ENCODE data around the gene NR5A2.

The NR5A2 gene

DNA sequence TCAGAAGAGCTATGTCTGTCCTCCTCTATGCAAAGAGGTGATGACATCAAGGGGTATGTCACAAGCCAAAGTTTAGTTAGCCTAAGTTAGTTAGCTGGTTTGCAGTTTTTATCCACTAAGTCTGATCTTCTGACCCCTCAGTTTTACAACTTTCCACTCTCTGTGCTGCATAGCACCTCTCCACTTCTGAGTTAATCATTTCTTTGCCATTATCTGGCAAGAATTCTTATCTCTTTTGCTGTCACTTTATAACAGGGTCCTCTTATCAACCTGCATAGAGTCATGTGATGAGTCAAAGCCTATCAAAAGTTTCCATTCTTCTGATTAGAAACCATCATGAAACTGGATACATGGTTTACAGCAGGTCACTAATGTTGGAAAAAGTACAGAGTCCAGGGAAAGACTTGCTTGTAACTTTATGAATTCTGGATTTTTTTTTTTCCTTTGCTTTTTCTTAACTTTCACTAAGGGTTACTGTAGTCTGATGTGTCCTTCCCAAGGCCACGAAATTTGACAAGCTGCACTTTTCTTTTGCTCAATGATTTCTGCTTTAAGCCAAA lies at the start of gene NR5A2:
Gene NR5A2 (plus strand): TSS at position 447 of the 560 bp plus-strand sequence. CDS start 138 bp downstream, outside the sequence.
- no peak for DNase-seq

DNA sequence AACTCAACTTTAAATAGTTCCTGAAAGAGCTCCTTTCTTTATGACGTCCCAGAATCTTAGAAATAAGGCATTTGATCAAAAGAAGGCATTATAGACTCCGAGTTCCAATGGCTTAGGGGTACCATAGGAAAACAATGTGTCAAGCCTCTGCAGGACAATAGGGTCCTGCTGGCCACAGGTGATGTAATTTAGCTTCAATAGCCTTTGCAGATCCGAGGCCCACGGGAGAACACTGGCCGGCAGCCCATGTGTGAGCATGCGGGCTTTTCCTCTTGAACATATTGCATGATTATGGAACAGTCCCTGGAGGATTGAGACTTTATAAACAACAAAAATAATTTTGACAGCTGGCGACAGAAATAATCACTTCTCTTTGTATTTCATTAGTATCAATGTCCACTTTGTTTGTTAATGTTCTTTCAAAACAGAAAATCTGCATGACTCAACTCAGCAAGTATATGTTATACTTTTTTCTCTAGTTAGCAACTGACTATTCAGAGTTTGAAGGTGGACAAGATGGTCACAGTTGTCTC lies 49.0 kb upstream of the NR5A2 start:
- no peak for DNase-seq

DNA sequence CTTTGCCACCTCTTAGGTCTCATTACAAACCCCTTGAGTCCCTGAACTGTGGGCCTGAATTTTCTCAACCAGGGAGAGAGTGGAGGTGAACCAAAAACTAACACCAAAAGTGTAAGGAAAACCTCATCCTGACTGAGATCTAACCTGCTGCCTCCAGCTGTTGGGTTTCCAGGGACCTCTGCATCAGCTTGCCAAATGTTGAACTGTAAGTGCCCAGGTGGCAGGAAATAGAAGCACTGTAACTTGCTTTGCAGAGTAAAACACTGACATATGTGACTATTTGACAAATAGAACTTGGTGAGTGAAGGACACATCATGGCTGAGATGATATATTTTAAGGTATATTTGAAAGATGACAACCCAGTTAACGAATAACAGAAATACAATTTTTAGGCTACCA lies 48.4 kb upstream of the NR5A2 start:
- DNase-seq: no peak

DNA sequence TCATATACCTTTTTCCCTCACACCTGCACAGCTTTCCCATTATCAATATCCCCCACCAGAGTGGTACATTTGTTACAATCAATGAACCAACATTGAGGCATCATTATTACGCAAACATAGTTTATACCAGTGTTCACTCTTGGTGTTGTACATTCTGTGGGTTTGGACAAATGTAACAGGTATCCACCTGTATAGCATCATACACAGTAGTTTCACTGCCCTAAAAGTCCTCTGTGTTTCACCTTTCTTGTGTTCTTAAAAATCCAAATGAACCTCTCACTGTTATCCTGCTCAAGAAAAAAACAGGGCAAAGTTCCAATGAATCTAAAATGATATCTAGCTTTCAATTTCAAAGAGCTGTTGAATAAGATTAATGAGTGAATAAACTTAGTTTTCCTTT lies 45.9 kb upstream of the NR5A2 start:
- no peak for DNase-seq

DNA sequence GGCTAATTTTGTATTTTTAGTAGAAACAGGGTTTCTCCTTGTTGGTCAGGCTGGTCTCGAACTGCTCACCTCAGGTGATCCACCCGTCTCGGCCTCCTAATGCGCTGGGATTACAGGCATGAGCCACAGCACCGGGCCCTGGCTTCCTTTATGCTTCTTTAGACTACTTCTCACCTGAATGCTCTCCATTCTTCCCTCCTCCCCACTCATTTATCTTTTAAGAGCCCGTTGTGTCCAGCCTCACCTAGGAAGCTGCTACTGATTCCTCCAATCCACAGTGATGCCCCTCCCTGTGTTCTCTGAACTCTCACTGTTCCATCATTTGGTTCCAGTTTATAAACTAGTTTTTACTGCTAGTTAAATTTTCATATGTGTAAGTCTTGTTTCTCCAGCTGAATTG lies 44.9 kb upstream of the NR5A2 start:
- DNase-seq: no peak

DNA sequence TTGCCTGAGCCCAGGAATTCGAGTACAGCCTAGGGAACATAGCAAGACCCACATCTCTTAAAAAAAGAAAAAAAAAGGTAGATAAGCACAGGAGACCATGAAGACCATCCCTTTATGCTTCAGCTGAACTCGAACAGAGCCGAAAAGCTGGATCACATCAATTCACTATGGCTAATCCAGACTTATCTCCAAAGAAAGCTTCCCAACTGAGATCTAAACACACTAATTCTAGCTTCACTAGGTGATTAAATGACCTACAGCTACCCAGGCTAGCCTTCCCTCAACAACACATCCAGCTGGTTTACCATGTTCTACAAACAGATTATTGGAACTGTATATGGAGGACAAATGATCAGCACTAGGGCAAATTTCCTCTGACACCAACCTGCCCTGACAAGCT lies 44.0 kb upstream of the NR5A2 start:
- no peak for DNase-seq

DNA sequence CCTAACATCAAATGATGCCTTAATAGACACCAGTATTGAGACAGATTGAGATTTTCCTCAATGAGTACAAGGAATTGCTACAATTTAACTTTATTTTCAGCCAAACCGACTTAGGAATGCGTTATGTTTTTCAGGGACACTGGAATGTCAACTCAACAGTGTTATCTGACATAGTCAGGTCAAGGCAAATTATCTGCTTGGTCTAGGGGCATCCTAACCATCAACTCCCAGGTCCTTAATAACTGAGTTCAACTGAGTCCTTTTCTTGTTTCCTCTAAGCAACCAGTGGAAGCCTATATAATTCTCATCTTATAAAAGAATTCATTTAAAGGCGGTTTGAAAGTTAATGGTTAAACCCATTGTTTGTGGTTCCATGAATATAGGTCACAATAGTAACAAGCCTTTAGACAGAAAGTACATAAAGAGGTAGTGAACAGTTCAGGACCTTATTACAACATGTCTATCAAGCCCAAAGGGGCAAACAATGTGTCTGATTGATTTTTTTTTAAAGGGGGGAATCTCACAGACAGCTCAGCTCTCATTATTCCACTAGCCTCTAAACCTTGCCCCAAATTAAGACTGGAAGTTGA lies 32.3 kb upstream of the NR5A2 start:
- DNase-seq: no peak

DNA sequence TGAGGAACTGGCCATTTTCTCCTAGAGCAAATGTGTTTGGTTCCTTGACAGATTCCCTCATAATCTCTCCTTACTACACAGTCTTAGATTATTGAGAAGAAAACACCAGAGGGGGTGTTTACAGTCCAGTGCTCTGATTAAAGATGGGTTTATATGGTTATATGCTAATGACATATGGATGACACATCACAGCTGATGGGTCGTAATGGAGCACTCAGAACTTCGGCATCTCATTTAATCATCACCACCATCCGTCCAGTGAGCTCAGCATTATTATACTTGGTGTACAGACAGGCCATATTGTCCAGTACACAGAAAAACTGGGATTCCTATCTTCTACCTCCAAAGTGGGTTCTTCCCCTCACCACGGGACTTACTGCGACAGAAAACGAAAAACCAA lies 22.3 kb upstream of the NR5A2 start:
- no peak for DNase-seq

DNA sequence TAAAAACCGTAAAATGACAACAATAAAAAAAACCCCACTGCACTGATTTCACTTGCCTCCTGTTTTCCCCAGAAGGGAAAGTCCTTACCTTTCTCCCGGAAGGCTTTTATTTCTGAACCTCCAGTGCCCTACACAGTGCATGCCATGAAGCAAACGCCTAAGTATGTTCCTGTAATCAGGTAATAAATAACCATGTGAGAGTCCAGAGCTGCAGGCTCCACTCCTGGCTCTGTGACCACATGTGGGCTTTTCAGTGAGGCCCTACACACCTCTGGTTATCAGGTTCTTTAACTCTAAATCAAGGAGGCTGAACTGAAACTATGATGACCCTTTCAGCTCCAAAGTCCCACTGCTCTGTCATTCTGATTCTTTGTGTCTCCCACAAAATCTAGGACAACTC lies 20.8 kb upstream of the NR5A2 start:
- no peak for DNase-seq

DNA sequence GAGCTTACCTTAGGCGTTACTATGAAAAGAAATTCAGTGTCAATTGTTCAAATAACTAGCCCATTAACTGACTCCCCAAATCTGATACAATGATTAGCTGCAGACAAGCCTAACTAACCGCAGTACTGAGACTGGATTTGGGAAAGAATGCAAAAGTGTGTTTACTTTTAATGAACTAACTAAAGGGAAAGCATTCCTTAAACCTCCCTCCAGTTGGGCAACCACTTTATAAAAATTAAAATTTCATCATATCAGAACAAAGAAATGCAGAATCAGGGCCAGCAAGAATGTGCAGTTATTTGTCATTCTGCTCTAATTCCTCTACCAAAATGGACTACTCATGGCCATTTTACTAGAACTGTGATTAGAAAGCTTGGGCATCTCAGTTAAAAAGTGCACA lies 11.7 kb upstream of the NR5A2 start:
- DNase-seq: no peak

DNA sequence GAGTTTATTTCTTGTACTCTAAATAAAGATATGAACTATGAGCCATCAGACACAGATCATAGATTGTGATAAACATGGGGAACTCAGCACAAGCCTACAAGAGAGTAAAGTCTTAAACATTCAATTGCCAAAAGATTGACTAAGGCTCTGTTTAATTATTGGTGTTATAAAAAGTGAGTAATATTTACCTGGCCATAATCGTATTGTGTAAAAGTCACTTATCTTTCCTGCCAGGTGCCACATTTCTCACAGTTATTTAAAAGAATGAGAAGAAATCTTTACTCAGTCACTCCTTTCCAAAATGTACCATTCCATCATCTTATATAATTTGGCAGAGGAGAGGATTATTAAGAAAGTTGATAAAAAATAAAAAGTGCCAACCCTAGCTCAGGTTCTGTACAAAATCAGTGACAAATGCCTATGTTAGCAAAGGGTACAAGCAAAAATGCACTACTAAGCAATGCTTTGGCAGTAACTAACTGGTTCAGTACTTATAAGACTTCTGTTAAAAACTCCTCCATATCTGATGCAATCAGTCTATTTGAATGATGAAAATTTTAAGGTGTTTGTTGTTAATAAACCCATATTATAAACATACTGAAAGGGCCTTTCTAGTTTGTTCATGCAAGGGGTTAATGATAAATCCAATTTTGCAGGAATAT lies 5.8 kb upstream of the NR5A2 start:
- no peak for DNase-seq

DNA sequence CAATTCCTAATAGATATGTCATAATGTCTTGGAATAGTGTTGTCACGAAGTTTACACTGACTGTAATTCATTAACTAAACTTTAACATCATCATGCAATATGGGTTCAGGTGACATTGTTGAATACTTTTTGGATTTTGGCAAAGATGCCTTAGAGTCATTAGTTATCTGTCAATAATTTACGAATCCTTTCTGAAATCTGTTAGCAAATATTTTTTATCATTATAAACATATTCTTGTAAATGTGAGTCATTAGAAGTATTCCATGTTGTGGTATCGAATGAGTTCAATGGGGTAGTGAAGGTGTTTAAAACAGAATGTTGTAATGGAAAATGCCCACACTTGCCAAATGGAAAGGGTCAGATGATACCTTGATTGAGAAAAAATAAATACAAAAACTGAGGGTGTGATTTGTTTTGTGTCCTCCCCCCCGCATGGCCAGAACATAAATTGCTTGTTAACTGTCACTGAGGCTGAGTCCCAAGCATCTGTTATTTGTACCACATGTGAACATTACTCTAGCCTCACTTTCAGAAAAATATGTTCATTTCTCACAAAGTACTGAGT lies 5.2 kb upstream of the NR5A2 start:
- no peak for DNase-seq

DNA sequence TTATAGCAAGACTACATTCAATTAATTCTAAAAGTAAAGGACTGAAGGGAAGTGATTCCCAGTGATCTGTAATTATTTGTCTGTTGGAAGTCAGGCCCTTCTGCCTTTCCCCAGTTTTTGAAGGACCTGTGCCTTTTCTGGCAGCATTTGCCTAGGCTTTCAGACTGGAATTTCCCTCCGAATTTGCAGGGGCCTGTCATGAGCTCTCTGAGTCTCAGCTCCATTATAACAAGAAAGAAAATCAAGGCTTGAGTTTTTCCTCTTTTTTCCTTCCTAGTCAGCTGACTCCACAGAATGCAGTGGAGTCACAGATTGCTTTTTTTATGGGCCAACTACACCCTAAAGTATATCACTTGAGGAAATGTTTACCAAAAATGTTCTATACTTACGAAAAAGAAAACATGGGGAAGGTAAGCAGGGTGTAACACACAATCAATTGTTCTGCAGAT lies 1.1 kb downstream of the NR5A2 start:
- DNase-seq: no peak

DNA sequence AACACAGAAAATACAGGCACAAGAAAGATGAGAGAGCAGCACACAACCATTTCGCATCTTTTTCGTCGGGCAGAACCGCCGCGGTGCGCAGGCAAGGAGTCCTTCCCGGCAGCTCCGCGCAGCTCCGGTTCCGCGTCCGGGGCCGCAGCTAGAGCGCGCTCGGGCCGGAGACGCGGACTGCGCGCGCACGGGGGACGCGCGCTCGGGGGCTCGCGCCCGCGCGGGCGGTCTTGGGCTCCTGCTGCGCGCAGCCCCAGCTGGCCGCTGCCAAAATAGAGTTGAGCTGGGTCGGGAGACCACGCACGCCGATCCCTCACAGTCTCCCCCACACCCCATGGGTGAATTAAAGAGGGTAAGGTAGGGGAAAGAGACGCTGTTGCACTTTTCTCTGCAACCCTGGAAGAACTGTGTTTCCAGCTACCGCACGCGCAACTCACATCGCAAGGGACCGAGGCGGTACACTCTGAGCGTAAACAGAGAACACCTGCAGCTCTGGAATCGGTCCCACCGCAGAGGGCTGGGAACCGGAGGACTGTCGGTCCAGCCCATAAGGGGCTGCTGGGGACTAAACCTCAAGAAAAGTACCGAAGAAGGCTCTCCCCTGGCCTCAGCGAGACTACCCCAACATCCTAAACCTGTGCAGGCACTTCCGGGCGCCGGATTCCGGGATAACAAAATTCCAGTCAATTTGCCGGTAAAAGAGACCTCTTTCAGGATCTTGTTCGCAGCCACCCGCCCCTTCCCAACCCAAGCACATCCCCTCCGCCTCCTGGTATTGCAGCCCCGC lies 1.7 kb downstream of the NR5A2 start:
- peak; percentile 79 for DNase-seq

DNA sequence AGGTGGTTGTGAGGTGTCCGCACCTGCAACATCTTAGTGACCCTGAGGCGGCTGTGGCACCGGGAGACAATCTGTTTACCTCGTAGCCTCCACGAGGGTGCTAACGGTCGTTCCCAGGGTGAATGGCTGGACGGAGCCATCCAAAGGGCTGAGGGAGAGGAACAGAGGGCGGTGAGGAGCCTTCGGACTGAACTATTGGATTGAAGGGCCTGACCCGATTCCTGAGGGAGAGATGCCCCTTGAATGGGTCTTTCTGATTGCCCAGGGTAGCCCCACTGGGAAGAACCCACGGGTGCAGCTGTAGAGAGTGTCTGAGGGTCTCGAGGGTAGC lies 2.3 kb downstream of the NR5A2 start:
- DNase-seq: no peak

DNA sequence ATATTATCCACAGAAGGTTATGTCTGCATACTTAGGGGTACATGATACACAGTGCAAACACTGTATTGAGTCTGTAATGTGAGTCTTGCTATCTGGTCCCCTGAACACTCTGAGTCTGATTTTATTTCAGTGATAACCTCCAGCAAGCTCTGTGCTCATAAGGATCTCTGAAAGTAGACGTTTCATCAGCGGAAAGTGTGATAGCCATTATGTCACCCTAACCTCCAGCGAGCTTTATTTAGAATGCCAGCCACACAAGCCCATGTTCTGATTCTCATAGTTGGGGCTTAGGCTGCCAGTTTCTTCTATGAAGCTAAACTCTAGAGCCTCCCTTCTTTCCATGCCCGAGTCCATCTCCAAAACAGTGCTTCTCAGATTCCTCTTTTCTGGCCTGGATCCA lies 3.3 kb downstream of the NR5A2 start:
- no peak for DNase-seq

DNA sequence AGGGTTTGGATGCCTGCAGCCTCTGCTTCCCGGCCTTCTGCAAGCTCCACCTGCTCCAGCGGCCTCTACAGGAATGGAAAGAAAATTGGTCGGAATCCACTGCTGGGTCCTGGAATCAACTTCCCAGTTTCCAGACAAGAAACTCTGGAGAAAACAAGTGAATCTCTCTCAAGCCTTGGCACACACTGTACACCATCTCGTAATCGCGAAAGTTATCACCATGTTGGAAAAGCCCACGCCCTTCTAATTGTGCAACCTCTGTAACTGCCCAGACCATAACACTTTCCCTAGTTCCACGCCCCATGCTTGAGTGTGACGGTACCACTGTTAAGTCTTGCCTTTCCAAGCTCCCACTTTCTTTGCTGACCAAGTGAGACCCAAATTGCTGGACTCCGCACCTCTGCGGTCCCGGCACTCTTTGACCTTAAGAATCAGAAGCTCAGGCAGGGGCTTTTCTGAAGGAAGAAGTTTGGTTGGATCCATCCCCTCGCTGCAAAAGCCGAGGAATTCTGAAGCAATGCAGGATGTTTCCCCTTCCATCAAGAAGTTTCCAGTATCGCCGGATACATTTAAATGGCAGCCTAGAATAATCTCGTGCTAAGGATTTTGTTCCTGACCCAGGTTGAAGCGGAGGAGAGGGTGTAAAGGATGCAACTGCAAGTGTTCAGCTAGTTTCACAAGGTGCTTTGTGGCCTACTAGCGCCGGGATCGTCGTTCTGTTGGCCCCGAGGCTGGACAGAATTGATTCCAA lies 6.2 kb downstream of the NR5A2 start:
- DNase-seq: no peak

DNA sequence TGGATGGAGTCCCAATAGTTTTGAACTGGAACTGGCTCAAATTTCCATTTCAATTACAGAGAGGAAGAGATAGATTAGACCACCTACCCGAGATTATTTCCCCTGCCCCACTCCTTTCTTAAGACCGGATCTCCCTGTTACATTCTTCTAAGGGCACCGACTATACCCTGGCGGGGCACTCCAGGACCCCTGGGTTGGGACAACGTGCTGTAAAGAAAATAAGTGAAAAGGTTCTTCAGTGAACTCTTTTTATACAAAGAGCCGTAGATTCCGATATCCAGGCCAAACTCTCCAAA lies 6.7 kb downstream of the NR5A2 start:
- no peak for DNase-seq

DNA sequence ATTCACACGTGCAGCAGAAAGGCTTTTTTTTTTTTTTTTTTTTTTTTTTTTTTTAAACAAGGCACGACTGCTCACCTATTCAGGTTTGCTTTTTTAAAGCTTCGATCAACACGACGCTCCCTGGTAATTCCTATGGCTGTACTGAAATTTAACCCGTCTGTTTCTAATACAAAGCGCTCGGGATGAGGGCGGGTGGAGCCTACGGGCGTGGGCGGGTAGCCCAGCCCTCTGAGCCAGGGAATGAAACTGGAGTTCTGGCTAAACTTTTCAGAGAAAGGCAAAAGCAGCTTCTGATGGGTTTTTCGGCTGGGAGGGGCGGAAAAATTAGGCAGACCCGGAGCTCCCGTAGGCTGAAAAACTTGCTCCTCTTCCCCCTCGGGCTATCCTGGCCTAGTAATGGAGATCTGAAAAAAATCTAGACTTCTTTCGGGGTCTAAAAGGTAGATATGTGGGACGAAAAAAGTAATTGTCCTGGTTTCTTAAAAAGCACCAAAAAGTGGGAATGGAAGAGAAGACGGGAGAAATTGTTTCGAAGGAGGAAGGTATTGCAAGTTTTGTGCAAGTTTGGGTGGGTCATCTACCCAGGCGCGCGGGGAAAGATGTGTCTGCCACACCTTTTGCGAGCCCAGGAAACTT lies 7.4 kb downstream of the NR5A2 start:
- DNase-seq: no peak

DNA sequence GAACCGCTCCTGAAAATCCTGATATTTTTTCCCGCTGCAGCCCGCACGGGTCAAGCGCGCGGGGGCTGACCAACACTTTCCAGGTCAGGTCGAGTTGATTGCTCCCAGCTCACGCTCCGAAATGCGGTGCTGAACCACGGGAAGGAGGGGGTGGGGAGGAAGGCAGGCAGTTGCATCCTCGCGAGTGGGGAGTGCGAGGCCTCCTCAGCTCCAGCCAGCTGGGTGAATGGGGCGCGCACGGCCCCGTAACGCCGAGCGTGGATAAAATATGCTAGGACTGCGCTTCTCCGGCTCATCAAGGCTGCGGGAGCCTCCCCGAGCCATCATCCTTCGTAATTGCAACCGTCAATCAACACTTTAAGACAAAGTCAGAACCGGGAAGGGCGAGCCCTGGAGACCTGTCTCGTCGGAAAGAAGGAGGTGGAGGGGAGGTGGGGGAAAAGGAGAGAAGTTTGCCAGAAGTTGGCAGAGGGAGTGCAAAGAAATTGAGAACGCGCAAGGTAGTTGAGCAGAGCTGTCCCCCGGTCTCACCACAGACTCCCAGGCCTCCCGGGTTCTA lies 8.0 kb downstream of the NR5A2 start:
- DNase-seq: no peak

DNA sequence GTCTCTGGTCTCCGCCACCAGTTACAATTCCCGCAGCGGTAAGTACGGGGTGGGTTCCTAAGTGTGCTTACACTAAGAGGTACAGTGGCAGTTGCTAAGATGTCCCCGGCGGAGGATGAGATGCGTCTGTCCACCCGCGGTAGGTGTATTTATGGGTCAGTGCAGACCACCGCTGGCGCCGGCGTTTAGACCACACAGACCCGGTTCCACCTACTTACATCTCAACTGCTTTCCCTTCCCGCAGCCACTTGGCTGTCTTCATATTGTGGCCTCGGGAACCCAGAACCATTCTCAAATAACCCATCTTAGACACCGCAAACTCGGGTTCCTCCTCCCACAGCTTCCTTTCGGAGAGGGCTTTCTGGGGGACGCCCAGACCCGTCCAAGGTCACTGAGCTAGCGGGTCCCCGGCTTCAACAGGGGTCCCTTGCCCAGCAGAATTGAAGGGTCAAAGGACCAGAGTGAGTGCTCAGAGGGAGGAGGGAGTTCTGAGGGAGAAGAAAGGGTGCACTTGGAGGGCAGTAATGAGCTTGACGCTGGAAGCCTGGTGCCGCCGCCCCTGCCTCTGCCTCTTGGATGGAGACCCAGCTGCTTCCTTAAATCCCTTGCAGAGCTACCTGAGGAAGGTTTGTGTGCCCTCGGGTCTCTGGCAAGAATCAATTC lies 8.6 kb downstream of the NR5A2 start:
- no peak for DNase-seq

Data from NCI-H774 (cell line).